ENCODE data around the gene ARHGAP44. TPM values are rescaled to one million over a fixed set of nuclear protein-coding genes. Genes with fewer than 3 reads are reported as not detected.
A peak's percentile ranks its signal among the peaks of the same experiment; 100 is the strongest.

Gene ARHGAP44
- total and polyA plus RNA-seq, 9 of the 15 experiments (the other 6 are each of a cell fraction or from before 2014, with no cell fraction given), result 0.01 to 0.68 (median 0.07) TPM; not detected in 1

DNA sequence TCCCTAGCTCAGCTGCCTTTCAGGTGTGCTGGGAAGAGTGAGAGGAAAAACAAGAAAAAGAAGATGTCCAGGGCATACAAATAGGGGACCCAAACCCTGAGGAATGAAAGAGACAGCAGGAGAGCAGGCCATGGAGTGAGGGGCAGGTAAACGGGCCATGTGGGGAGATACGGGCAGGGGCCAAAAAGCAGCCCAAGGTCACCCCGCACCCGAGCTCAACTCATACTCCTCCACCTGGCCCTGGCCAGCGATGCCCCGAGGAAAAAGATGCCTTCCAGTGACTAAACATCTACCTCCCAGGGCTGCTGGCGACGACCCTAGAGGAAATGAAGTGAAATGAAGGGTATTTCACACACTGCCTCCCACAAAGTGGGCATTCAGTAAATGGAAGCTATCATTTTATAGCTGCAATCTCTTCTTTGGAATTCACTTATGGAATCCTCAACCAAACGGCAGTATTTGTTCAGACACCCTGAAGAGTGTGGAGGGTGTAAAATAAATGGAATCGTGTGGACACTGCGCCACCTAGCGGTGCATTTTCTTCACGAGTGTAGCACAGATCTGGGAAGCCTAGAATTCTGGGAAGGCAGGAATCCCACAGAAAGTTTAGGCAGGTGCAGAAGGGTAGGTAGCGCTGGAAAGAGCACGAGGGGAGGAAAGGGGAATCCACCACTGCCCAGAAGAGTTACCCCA is 213.6 kb downstream of the ARHGAP44 start (continued):
- TF ChIP-seq, protein P1, sequence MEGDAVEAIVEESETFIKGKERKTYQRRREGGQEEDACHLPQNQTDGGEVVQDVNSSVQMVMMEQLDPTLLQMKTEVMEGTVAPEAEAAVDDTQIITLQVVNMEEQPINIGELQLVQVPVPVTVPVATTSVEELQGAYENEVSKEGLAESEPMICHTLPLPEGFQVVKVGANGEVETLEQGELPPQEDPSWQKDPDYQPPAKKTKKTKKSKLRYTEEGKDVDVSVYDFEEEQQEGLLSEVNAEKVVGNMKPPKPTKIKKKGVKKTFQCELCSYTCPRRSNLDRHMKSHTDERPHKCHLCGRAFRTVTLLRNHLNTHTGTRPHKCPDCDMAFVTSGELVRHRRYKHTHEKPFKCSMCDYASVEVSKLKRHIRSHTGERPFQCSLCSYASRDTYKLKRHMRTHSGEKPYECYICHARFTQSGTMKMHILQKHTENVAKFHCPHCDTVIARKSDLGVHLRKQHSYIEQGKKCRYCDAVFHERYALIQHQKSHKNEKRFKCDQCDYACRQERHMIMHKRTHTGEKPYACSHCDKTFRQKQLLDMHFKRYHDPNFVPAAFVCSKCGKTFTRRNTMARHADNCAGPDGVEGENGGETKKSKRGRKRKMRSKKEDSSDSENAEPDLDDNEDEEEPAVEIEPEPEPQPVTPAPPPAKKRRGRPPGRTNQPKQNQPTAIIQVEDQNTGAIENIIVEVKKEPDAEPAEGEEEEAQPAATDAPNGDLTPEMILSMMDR (IDR thresholded peaks at IDR 0.05 in 2 of 3, conservative IDR thresholded peaks at IDR 0.05 in 1 of 3; ENCODE audit: insufficient read depth in 2 of 3, low read depth in 1 of 3, low read length in 3 of 3), result peak; percentile 53 to 72 (median 60)
- TF ChIP-seq SMC3 (conservative IDR thresholded peaks at IDR 0.05; ENCODE audit: insufficient read depth, low read depth, low read length), result 0 out of 2 replicates have a peak, but pooled peaks have one; percentile 6
- no peak for TF ChIP-seq NFIC (IDR thresholded peaks at IDR 0.05)
- no peak for TF ChIP-seq XRCC5 (IDR thresholded peaks at IDR 0.05; ENCODE audit: low read depth, low read length)
- no peak for TF ChIP-seq ZNF174 (CRISPR knock-in tag; IDR thresholded peaks at IDR 0.05)

DNA sequence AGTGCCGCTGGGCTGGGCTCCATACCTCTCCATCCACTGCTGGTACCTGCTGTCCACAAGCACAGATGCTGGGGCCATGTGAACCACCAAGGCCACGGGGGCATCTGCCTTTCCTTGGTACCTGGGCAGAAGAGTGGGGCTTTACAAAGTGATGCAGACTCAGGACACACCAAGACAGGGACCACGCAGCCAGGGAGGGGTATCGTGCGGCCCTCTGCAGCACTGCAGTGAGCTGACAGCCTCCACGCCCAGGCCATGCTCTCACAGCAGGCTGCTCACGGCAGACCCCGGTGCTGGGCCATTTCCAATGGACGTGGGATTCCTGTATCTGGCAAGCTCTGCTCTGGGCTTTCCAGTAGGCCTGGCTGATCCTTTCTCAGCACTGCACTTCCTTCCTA is 214.2 kb downstream of the ARHGAP44 start:
- Histone ChIP-seq H3K27ac (ENCODE audit: extremely low read depth, low read depth, low read length) (no peak overlapping the region), H3K36me3 (ENCODE audit: control insufficient read depth, insufficient read depth, low read length) (peaks cover 79% of the 10 kb centered on the region), H3K9ac (ENCODE audit: insufficient read depth in 1 of 2, low read depth in 2 of 2, low read length in 2 of 2) (peak overlapping the region in 1 of 2 experiments; percentile 2; a peak in 1 of 4 replicates), H4K20me1 (replicated peaks; ENCODE audit: control insufficient read depth, insufficient read depth, low read length) (0 out of 2 replicates have a peak, but pooled peaks cover 14% of the 10 kb centered on the region), H3K9me1 (ENCODE audit: control insufficient read depth, insufficient read depth, low read length) (no peaks in the 10 kb centered on the region), H2AFZ (ENCODE audit: low read depth, low read length) (no peak overlapping the region), H3K27me3 (ENCODE audit: control insufficient read depth in 2 of 2, insufficient read depth in 2 of 2, low read length in 2 of 2) (no peaks in the 10 kb centered on the region), H3K9me3 (replicated peaks; ENCODE audit: control insufficient read depth, insufficient read depth, low read depth, low read length) (no peaks in the 10 kb centered on the region), H3K4me1 (replicated peaks in 1 of 2; ENCODE audit: control insufficient read depth in 2 of 2, insufficient read depth in 2 of 2, low read length in 2 of 2) (peaks cover 0 to 4% of the 10 kb centered on the region in 2 experiments; a peak in 2 of 5 replicates), H3K4me3 (no peak overlapping the region), H3K4me2 (ENCODE audit: insufficient read depth, low read length) (no peak overlapping the region), H3K79me2 (ENCODE audit: control insufficient read depth, insufficient read depth, low read length) (no peaks in the 10 kb centered on the region)
- DNase-seq (ENCODE audit: extremely low read depth in 1 of 4, low spot score in 3 of 4) (no peak), FAIRE-seq (no peak), ATAC-seq (peak; percentile 72)
- intact Hi-C loops (cut with micrococcal nuclease), result no loop called here
- POLR2A ChIA-PET, result interaction anchor here (2.5 kb wide), 1 partner anchor 14 kb away, joined by 8 read pairs; the partner anchor contains the start of gene ELAC2
- CTCF ChIA-PET (ENCODE audit: low intra/inter-chr PET ratio), result interaction anchor here (1.5 kb wide), 1 partner anchor 823 kb away, joined by 4 read pairs; no protein-coding TSS in a partner anchor
- 82% methylated on average over 8 of the region's 9 CpGs for WGBS (ENCODE audit: insufficient coverage, low coverage, missing lambda C conversion rate)
- in situ Hi-C loops (cut with MboI), result no loop called here
- TF ChIP-seq, protein P1 (IDR thresholded peaks at IDR 0.05 in 2 of 3, conservative IDR thresholded peaks at IDR 0.05 in 1 of 3; ENCODE audit: insufficient read depth in 2 of 3, low read depth in 1 of 3, low read length in 3 of 3), result peak in 1 of 3 experiments; percentile 23; a peak in 1 of 6 replicates
- TF ChIP-seq, protein P2, sequence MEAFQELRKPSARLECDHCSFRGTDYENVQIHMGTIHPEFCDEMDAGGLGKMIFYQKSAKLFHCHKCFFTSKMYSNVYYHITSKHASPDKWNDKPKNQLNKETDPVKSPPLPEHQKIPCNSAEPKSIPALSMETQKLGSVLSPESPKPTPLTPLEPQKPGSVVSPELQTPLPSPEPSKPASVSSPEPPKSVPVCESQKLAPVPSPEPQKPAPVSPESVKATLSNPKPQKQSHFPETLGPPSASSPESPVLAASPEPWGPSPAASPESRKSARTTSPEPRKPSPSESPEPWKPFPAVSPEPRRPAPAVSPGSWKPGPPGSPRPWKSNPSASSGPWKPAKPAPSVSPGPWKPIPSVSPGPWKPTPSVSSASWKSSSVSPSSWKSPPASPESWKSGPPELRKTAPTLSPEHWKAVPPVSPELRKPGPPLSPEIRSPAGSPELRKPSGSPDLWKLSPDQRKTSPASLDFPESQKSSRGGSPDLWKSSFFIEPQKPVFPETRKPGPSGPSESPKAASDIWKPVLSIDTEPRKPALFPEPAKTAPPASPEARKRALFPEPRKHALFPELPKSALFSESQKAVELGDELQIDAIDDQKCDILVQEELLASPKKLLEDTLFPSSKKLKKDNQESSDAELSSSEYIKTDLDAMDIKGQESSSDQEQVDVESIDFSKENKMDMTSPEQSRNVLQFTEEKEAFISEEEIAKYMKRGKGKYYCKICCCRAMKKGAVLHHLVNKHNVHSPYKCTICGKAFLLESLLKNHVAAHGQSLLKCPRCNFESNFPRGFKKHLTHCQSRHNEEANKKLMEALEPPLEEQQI (IDR thresholded peaks at IDR 0.05), result no peak
- TF ChIP-seq POLR2G (IDR thresholded peaks at IDR 0.05; ENCODE audit: low read depth, low read length), result 0 out of 2 replicates have a peak, but pooled peaks have one; percentile 18
- TF ChIP-seq RBFOX2 (IDR thresholded peaks at IDR 0.05; ENCODE audit: low read depth, low read length), result 0 out of 2 replicates have a peak, but pooled peaks have one; percentile 21
- no peak for TF ChIP-seq ZNF384 (IDR thresholded peaks at IDR 0.05; ENCODE audit: low read depth, low read length)
- TF ChIP-seq BMI1 (IDR thresholded peaks at IDR 0.05; ENCODE audit: low read length), result no peak
- no TSS peak for BruUV-seq (replicated peaks)

Data from K562 (cell line).